OCI-LY7 (cell line): ENCODE measurements around the gene DNMT3A. TPM values are rescaled to one million over a fixed set of nuclear protein-coding genes. Genes with fewer than 3 reads are reported as not detected.

Source experiments
- BruUV-seq: library from RNA; stranded (reverse); fragments of 400-500 nt; replicated peaks from 2 replicates; lab custom pipeline; 2021; lab: Mats Ljungman, UMichigan
- CTCF ChIA-PET: fragments of 300-600 bp; sonication (Branson Sonifier 250); formaldehyde crosslinking; loops from one replicate; lab custom pipeline; 2022; ENCODE audit warnings: antibody characterized with exemption; ENCODE audit not compliant: unreplicated experiment; lab: Charles Lee
- POLR2A ChIA-PET: fragments of 300-600 bp; sonication (Branson Sonifier 250); formaldehyde crosslinking; loops from one replicate; lab custom pipeline; 2022; ENCODE audit warnings: antibody characterized with exemption; lab: Charles Lee
- DNase-seq: peaks from one replicate; pipeline ENCODE4 v3.0.0-alpha.2; 2015; ENCODE audit warnings: low spot score
- H2AFZ ChIP-seq: fragments of 200-600 bp; sonication (generic), shearing (Covaris generic); 2 replicates; pipeline ENCODE4 v1.6.1; 2014; ENCODE audit warnings: mild to moderate bottlenecking, antibody characterized with exemption, low read length, moderate library complexity
- H3K27ac ChIP-seq: fragments of 200-600 bp; sonication (generic); 2 replicates; pipeline ENCODE4 v1.5.1; 2014; ENCODE audit warnings: mixed run types, low read depth, mild to moderate bottlenecking, moderate library complexity, low read length, inconsistent platforms; ENCODE audit not compliant: poor library complexity, severe bottlenecking
- H3K36me3 ChIP-seq: fragments of 200-600 bp; sonication (generic); 2 replicates; pipeline ENCODE4 v1.6.1; 2014; ENCODE audit warnings: mild to moderate bottlenecking, antibody characterized with exemption, low read length, moderate library complexity, mixed read lengths; ENCODE audit not compliant: insufficient read depth
- H3K4me1 ChIP-seq: fragments of 200-600 bp; sonication (generic); 2 replicates; pipeline ENCODE4 v1.5.1; 2014; ENCODE audit warnings: mild to moderate bottlenecking, low read length; ENCODE audit not compliant: insufficient read depth, poor library complexity, severe bottlenecking
- H3K4me2 ChIP-seq: fragments of 200-600 bp; sonication (generic); 2 replicates; pipeline ENCODE4 v1.6.1; 2014; ENCODE audit warnings: mild to moderate bottlenecking, low read length
- H3K4me3 ChIP-seq: fragments of 200-600 bp; sonication (generic); 2 replicates; pipeline ENCODE4 v1.5.1; 2014; ENCODE audit warnings: mild to moderate bottlenecking, low read depth, low read length; ENCODE audit not compliant: poor library complexity, severe bottlenecking
- H3K79me2 ChIP-seq: fragments of 200-600 bp; sonication (generic); 2 replicates; pipeline ENCODE4 v1.6.1; 2016; ENCODE audit warnings: low read depth, mild to moderate bottlenecking, low read length, moderate library complexity, mixed read lengths; ENCODE audit not compliant: insufficient read depth
- H3K9me2 ChIP-seq: fragments of 200-600 bp; sonication (generic); 2 replicates; pipeline ENCODE4 v1.6.1; 2016; ENCODE audit warnings: mild to moderate bottlenecking, low read length, mixed read lengths; ENCODE audit not compliant: insufficient read depth
- H3K9me3 ChIP-seq: fragments of 200-600 bp; sonication (generic); 2 replicates; pipeline ENCODE4 v1.6.1; 2014; ENCODE audit warnings: mild to moderate bottlenecking, mixed run types, low read length, mixed read lengths
- H4K20me1 ChIP-seq: fragments of 200-600 bp; sonication (generic); 2 replicates; pipeline ENCODE4 v1.6.1; 2014; ENCODE audit warnings: mild to moderate bottlenecking, antibody characterized with exemption, low read length, moderate library complexity, mixed read lengths; ENCODE audit not compliant: insufficient read depth
- EZH2phosphoT487 ChIP-seq: fragments of 200-600 bp; sonication (generic); IDR thresholded peaks from 2 replicates; pipeline ENCODE4 v1.6.1; 2018; ENCODE audit warnings: low read depth, borderline replicate concordance, mild to moderate bottlenecking, mixed run types, antibody characterized with exemption, low read length, moderate library complexity, mixed read lengths
- intact Hi-C: fragments of 100-400 bp; cut with micrococcal nuclease; formaldehyde crosslinking; loops from one replicate; pipeline ENCODE4 v1.10.0; 2022; ENCODE audit not compliant: unreplicated experiment
- total RNA-seq, 2 experiments: library from RNA; depleted of rRNA in 1 of 2; stranded (reverse); fragments of >200 nt in 1 of 2; shearing (Covaris generic) in 1 of 2; gene quantifications; 2 replicates each; pipeline ENCODE4 v1.2.3, GENCODE V29; 2014 to 2022
- TF ChIP-seq, protein P1 (sequence below): fragments of 200-600 bp; sonication (generic); conservative IDR thresholded peaks from 2 replicates; pipeline ENCODE4 v1.5.1; 2014; ENCODE audit warnings: mild to moderate bottlenecking, antibody characterized with exemption, low read length, moderate library complexity, mixed read lengths

Gene DNMT3A
- total RNA-seq, 2 experiments from 2014 or later: 2.8 to 7.3 TPM

DNA sequence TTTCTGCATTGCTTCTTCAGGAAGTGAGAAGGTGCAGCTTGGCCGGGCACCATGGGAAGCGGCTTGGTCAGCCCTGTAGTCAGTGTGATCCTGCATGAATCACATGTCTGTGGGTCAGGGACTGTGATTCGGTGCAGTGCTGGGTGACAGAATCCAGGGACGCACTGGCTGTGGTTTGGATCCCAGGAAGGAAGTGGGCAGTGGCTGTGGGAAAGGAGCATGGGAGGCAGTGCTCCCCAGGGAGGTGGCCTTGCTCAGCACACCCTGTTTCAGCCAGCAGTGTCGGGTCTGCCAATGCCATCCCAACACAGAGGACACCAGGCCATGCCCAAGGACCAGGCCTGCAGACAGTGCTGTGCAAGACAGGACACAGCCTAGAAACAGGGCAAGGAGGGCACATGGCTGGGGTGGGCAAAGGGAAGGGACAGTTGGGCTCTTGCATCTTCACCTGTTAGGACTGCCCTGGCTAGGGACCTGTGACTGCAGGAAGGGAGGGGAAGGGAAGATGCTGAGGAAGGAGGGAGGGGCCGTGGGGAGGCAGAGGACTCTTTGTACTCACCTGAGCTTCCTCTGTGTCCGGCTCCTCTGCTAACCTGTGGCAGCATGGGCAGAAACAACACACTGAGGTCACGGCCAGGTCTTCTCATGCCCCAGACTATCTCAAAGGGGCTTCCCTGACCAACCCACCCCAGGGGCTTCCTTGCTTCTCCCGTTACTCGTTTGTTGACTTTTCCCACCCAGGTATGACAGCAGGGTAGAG lies 37.2 kb upstream of the DNMT3A start:
- no peak overlapping the region for H3K4me3 ChIP-seq
- intact Hi-C loops: loop anchor here (10.0 kb wide), 1 partner anchor 186 kb away; no protein-coding TSS in a partner anchor
- H3K27ac ChIP-seq: no peak overlapping the region
- no TSS peak for BruUV-seq
- ChIA-PET POLR2A (interaction anchor here (0.8 to 2.6 kb wide), 4 partner anchors 10 to 196 kb away, joined by 3 to 8 read pairs (median 4); no protein-coding TSS in a partner anchor), CTCF (interaction anchor here (1.1 kb wide), 1 partner anchor 188 kb away, joined by 3 read pairs; no protein-coding TSS in a partner anchor)
- H2AFZ ChIP-seq: peak overlapping the region; percentile 5; the same call in 1 of the 2 replicates
- H3K4me2 ChIP-seq: peak overlapping the region; percentile 41
- no peak for DNase-seq
- H3K4me1 ChIP-seq: peaks cover 65% of the 10 kb centered on the region
- no peaks in the 10 kb centered on the region for H3K36me3 ChIP-seq
- no peaks in the 10 kb centered on the region for H3K9me3 ChIP-seq
- no peaks in the 10 kb centered on the region for H4K20me1 ChIP-seq
- H3K9me2 ChIP-seq: no peaks in the 10 kb centered on the region
- TF ChIP-seq, protein P1, sequence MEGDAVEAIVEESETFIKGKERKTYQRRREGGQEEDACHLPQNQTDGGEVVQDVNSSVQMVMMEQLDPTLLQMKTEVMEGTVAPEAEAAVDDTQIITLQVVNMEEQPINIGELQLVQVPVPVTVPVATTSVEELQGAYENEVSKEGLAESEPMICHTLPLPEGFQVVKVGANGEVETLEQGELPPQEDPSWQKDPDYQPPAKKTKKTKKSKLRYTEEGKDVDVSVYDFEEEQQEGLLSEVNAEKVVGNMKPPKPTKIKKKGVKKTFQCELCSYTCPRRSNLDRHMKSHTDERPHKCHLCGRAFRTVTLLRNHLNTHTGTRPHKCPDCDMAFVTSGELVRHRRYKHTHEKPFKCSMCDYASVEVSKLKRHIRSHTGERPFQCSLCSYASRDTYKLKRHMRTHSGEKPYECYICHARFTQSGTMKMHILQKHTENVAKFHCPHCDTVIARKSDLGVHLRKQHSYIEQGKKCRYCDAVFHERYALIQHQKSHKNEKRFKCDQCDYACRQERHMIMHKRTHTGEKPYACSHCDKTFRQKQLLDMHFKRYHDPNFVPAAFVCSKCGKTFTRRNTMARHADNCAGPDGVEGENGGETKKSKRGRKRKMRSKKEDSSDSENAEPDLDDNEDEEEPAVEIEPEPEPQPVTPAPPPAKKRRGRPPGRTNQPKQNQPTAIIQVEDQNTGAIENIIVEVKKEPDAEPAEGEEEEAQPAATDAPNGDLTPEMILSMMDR: no peak
- no peak for TF ChIP-seq EZH2phosphoT487
- no peaks in the 10 kb centered on the region for H3K79me2 ChIP-seq

DNA sequence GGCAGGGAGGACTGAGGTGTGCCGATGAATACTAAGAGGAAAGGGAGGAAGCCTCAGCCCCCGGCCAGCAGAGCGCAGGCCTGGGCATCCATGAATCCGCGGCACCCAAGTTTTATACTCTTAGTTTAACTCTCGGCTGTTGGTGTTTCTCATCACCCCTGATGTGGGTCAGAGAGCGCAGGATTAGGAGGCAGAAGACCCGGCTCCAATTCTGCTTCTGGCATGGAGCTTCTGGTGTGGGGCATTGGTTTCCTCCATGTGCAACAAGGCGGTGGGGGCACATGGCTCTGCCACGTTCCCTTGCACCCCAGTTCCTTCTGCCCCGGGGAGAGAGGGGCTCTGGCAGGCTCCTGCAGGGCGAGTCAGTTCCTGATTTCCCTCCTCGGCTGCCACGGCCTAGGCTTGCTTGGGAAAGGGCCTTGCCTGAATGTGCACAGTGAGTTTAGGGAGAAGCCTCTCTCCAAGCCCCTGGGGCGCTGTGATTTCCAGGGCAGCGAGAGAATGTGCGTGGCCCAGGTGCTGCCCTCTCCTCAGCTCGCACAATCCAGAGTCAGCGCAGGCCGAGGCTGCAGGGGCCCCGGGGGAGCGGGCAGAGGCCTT lies 36.2 kb upstream of the DNMT3A start:
- Histone ChIP-seq H3K36me3 (no peaks in the 10 kb centered on the region), H2AFZ (no peak overlapping the region), H3K4me1 (peaks cover 65% of the 10 kb centered on the region), H3K9me2 (no peaks in the 10 kb centered on the region), H3K27ac (peak overlapping the region; percentile 82), H4K20me1 (no peaks in the 10 kb centered on the region), H3K4me2 (peak overlapping the region; percentile 64), H3K9me3 (no peaks in the 10 kb centered on the region), H3K79me2 (no peaks in the 10 kb centered on the region), H3K4me3 (no peak overlapping the region)
- no peak for TF ChIP-seq EZH2phosphoT487
- TF ChIP-seq, protein P1: no peak
- DNase-seq: no peak
- BruUV-seq: no TSS peak
- intact Hi-C loops: loop anchor here (1.0 to 10.0 kb wide), 4 partner anchors 24 to 187 kb away; no protein-coding TSS in a partner anchor
- ChIA-PET CTCF (interaction anchor here (0.8 kb wide), 1 partner anchor 105 kb away, joined by 4 read pairs; no protein-coding TSS in a partner anchor), POLR2A (interaction anchor here (0.6 to 1.9 kb wide), 7 partner anchors 12 to 197 kb away, joined by 3 to 7 read pairs (median 3); no protein-coding TSS in a partner anchor)
